ENCODE results near the gene RTN4. TPM values are rescaled to one million over a fixed set of nuclear protein-coding genes. Genes with fewer than 3 reads are reported as not detected.

RTN4 gene
- total and polyA plus RNA-seq, 2 experiments from 2014 or later: 284 to 455 TPM

GRCh38 chr2:55088400-55088799, 38.1 kb upstream of the RTN4 start:
- no peaks in the 10 kb centered on the region for H3K9me2 ChIP-seq (replicated peaks; ENCODE audit: insufficient read depth)

GRCh38 chr2:55087936-55088335, 37.7 kb upstream of the RTN4 start:
- Histone ChIP-seq H4K20me1 (ENCODE audit: insufficient read depth, poor library complexity, severe bottlenecking) (no peaks in the 10 kb centered on the region), H3K4me1 (ENCODE audit: insufficient read depth) (no peaks in the 10 kb centered on the region), H3K27me3 (no peaks in the 10 kb centered on the region), H2AFZ (no peak overlapping the region), H3K9me3 (ENCODE audit: low read depth) (no peaks in the 10 kb centered on the region), H3K9me2 (replicated peaks; ENCODE audit: insufficient read depth) (no peaks in the 10 kb centered on the region), H3K4me3 (no peak overlapping the region), H3K27ac (peak overlapping the region; percentile 57), H3K4me2 (no peak overlapping the region), H3K36me3 (replicated peaks; ENCODE audit: insufficient read depth, low read depth) (no peaks in the 10 kb centered on the region), H3K79me2 (no peaks in the 10 kb centered on the region)
- 53% methylated on average over 3 of the region's 3 CpGs for WGBS (ENCODE audit: low lambda C conversion rate, missing lambda C conversion rate)
- no peak for TF ChIP-seq EZH2 (IDR thresholded peaks at IDR 0.05; ENCODE audit: borderline replicate concordance)
- no peak for TF ChIP-seq EZH2phosphoT487 (IDR thresholded peaks at IDR 0.05; ENCODE audit: low read depth, severe bottlenecking, unreplicated experiment)
- TF ChIP-seq CTCF (IDR thresholded peaks at IDR 0.05; ENCODE audit: poor library complexity): no peak
- no peak for DNase-seq (ENCODE audit: low spot score)

More at GRCh38 chr2:55088400-55088799, 38.1 kb upstream of the RTN4 start:
- Histone ChIP-seq H3K27ac (peak overlapping the region; percentile 57), H2AFZ (no peak overlapping the region), H3K27me3 (no peaks in the 10 kb centered on the region), H3K79me2 (no peaks in the 10 kb centered on the region), H3K4me1 (ENCODE audit: insufficient read depth) (no peaks in the 10 kb centered on the region), H3K36me3 (replicated peaks; ENCODE audit: insufficient read depth, low read depth) (no peaks in the 10 kb centered on the region), H3K9me3 (ENCODE audit: low read depth) (no peaks in the 10 kb centered on the region), H4K20me1 (ENCODE audit: insufficient read depth, poor library complexity, severe bottlenecking) (no peaks in the 10 kb centered on the region), H3K4me3 (no peak overlapping the region), H3K4me2 (no peak overlapping the region)
- TF ChIP-seq EZH2 (IDR thresholded peaks at IDR 0.05; ENCODE audit: borderline replicate concordance) (no peak), EZH2phosphoT487 (IDR thresholded peaks at IDR 0.05; ENCODE audit: low read depth, severe bottlenecking, unreplicated experiment) (no peak), CTCF (IDR thresholded peaks at IDR 0.05; ENCODE audit: poor library complexity) (no peak)
- no peak for DNase-seq (ENCODE audit: low spot score)
- 81% methylated on average over 1 of the region's 1 CpG for WGBS (ENCODE audit: low lambda C conversion rate, missing lambda C conversion rate)

GRCh38 chr2:55087501-55087900, 37.2 kb upstream of the RTN4 start:
- H3K9me2 ChIP-seq (replicated peaks; ENCODE audit: insufficient read depth): no peaks in the 10 kb centered on the region
- H2AFZ ChIP-seq: no peak overlapping the region
- no peak for DNase-seq (ENCODE audit: low spot score)
- no peak overlapping the region for H3K4me3 ChIP-seq
- H3K79me2 ChIP-seq: no peaks in the 10 kb centered on the region
- H3K36me3 ChIP-seq (replicated peaks; ENCODE audit: insufficient read depth, low read depth): no peaks in the 10 kb centered on the region
- peak overlapping the region; percentile 57 for H3K27ac ChIP-seq
- no peak overlapping the region for H3K4me2 ChIP-seq
- no peaks in the 10 kb centered on the region for H3K4me1 ChIP-seq (ENCODE audit: insufficient read depth)
- no peaks in the 10 kb centered on the region for H4K20me1 ChIP-seq (ENCODE audit: insufficient read depth, poor library complexity, severe bottlenecking)
- no peak for TF ChIP-seq CTCF (IDR thresholded peaks at IDR 0.05; ENCODE audit: poor library complexity)
- TF ChIP-seq EZH2phosphoT487 (IDR thresholded peaks at IDR 0.05; ENCODE audit: low read depth, severe bottlenecking, unreplicated experiment): no peak
- no peak for TF ChIP-seq EZH2 (IDR thresholded peaks at IDR 0.05; ENCODE audit: borderline replicate concordance)
- H3K27me3 ChIP-seq: no peaks in the 10 kb centered on the region
- H3K9me3 ChIP-seq (ENCODE audit: low read depth): no peaks in the 10 kb centered on the region
